Measurements from ENCODE around the gene UCP2. TPM values are rescaled to one million over a fixed set of nuclear protein-coding genes. Genes with fewer than 3 reads are reported as not detected.
A peak's percentile ranks its signal among the peaks of the same experiment; 100 is the strongest.

The UCP2 gene
- total and polyA plus RNA-seq, 2 donors = 31.4 to 119 TPM

- peaks cover 12 to 54% of the 10 kb centered on the region in 2 donors for H3K4me1 ChIP-seq (ENCODE audit: control insufficient read depth in 2 of 2, insufficient read depth in 2 of 2, low read length in 2 of 2)
- H3K27me3 ChIP-seq (ENCODE audit: control insufficient read depth in 2 of 2, insufficient read depth in 1 of 2, low read length in 1 of 2) = no peaks in the 10 kb centered on the region
- WGBS = 97% methylated on average over 7 of the region's 7 CpGs
- no peak for DNase-seq (ENCODE audit: low read depth in 6 of 9, low spot score in 9 of 9)
- no peak overlapping the region for H3K4me3 ChIP-seq (ENCODE audit: low read length in 2 of 2)
- H3K36me3 ChIP-seq (ENCODE audit: control insufficient read depth in 2 of 2, insufficient read depth in 2 of 2, low read length in 1 of 2) = peaks cover 23 to 31% of the 10 kb centered on the region in 2 donors
- no peaks in the 10 kb centered on the region for H3K9me3 ChIP-seq (ENCODE audit: control insufficient read depth in 2 of 2, insufficient read depth in 1 of 2, low read length in 1 of 2)
- H3K27ac ChIP-seq (ENCODE audit: low read depth in 1 of 2, low read length in 1 of 2) = no peak overlapping the region
Measured at GRCh38 chr11:74006743-74007304, 24.2 kb upstream of the UCP2 start.

- Histone ChIP-seq H3K36me3 (ENCODE audit: control insufficient read depth in 2 of 2, insufficient read depth in 2 of 2, low read length in 1 of 2) (peaks cover 29 to 34% of the 10 kb centered on the region in 2 donors), H3K4me1 (ENCODE audit: control insufficient read depth in 2 of 2, insufficient read depth in 2 of 2, low read length in 2 of 2) (peaks cover 12 to 45% of the 10 kb centered on the region in 2 donors), H3K27me3 (ENCODE audit: control insufficient read depth in 2 of 2, insufficient read depth in 1 of 2, low read length in 1 of 2) (no peaks in the 10 kb centered on the region), H3K9me3 (ENCODE audit: control insufficient read depth in 2 of 2, insufficient read depth in 1 of 2, low read length in 1 of 2) (no peaks in the 10 kb centered on the region), H3K4me3 (ENCODE audit: low read length in 2 of 2) (no peak overlapping the region), H3K27ac (ENCODE audit: low read depth in 1 of 2, low read length in 1 of 2) (peak overlapping the region; percentile 18 to 48)
- 99% methylated on average over 29 of the region's 29 CpGs for WGBS
- DNase-seq (ENCODE audit: low read depth in 6 of 9, low spot score in 9 of 9) = no peak
Measured at GRCh38 chr11:74005721-74006517, 23.3 kb upstream of the UCP2 start.

GRCh38 chr11:74004759-74005615, 22.3 kb upstream of the UCP2 start:
- Histone ChIP-seq H3K9me3 (ENCODE audit: control insufficient read depth in 2 of 2, insufficient read depth in 1 of 2, low read length in 1 of 2) (no peaks in the 10 kb centered on the region), H3K4me3 (ENCODE audit: low read length in 2 of 2) (no peak overlapping the region), H3K36me3 (ENCODE audit: control insufficient read depth in 2 of 2, insufficient read depth in 2 of 2, low read length in 1 of 2) (peaks cover 31 to 36% of the 10 kb centered on the region in 2 donors), H3K4me1 (ENCODE audit: control insufficient read depth in 2 of 2, insufficient read depth in 2 of 2, low read length in 2 of 2) (peaks cover 12 to 38% of the 10 kb centered on the region in 2 donors), H3K27me3 (ENCODE audit: control insufficient read depth in 2 of 2, insufficient read depth in 1 of 2, low read length in 1 of 2) (no peaks in the 10 kb centered on the region), H3K27ac (ENCODE audit: low read depth in 1 of 2, low read length in 1 of 2) (peak overlapping the region; percentile 18 to 58)
- 55% methylated on average over 11 of the region's 11 CpGs for WGBS
- peak in 7 of 9 donors; percentile 58 to 92 (median 72) for DNase-seq (ENCODE audit: low read depth in 6 of 9, low spot score in 9 of 9)

- Histone ChIP-seq H3K4me3 (ENCODE audit: low read length in 2 of 2) (no peak overlapping the region), H3K36me3 (ENCODE audit: control insufficient read depth in 2 of 2, insufficient read depth in 2 of 2, low read length in 1 of 2) (peaks cover 31 to 36% of the 10 kb centered on the region in 2 donors), H3K9me3 (ENCODE audit: control insufficient read depth in 2 of 2, insufficient read depth in 1 of 2, low read length in 1 of 2) (no peaks in the 10 kb centered on the region), H3K4me1 (ENCODE audit: control insufficient read depth in 2 of 2, insufficient read depth in 2 of 2, low read length in 2 of 2) (peaks cover 12 to 42% of the 10 kb centered on the region in 2 donors), H3K27ac (ENCODE audit: low read depth in 1 of 2, low read length in 1 of 2) (no peak overlapping the region), H3K27me3 (ENCODE audit: control insufficient read depth in 2 of 2, insufficient read depth in 1 of 2, low read length in 1 of 2) (no peaks in the 10 kb centered on the region)
- DNase-seq (ENCODE audit: low read depth in 6 of 9, low spot score in 9 of 9) = no peak
- 91% methylated on average over 6 of the region's 6 CpGs for WGBS
Measured at GRCh38 chr11:74004046-74004695, 21.5 kb upstream of the UCP2 start.

GRCh38 chr11:74002832-74003231, 20.2 kb upstream of the UCP2 start:
- peaks cover 9 to 32% of the 10 kb centered on the region in 2 donors for H3K4me1 ChIP-seq (ENCODE audit: control insufficient read depth in 2 of 2, insufficient read depth in 2 of 2, low read length in 2 of 2)
- H3K27ac ChIP-seq (ENCODE audit: low read depth in 1 of 2, low read length in 1 of 2) = no peak overlapping the region
- H3K27me3 ChIP-seq (ENCODE audit: control insufficient read depth in 2 of 2, insufficient read depth in 1 of 2, low read length in 1 of 2) = no peaks in the 10 kb centered on the region
- H3K4me3 ChIP-seq (ENCODE audit: low read length in 2 of 2) = no peak overlapping the region
- no peak for DNase-seq (ENCODE audit: low read depth in 6 of 9, low spot score in 9 of 9)
- H3K36me3 ChIP-seq (ENCODE audit: control insufficient read depth in 2 of 2, insufficient read depth in 2 of 2, low read length in 1 of 2) = peaks cover 31 to 36% of the 10 kb centered on the region in 2 donors
- WGBS = over 99% methylated on average over 4 of the region's 4 CpGs
- H3K9me3 ChIP-seq (ENCODE audit: control insufficient read depth in 2 of 2, insufficient read depth in 1 of 2, low read length in 1 of 2) = no peaks in the 10 kb centered on the region

GRCh38 chr11:74001822-74002286, 19.2 kb upstream of the UCP2 start:
- Histone ChIP-seq H3K27ac (ENCODE audit: low read depth in 1 of 2, low read length in 1 of 2) (no peak overlapping the region), H3K4me1 (ENCODE audit: control insufficient read depth in 2 of 2, insufficient read depth in 2 of 2, low read length in 2 of 2) (peaks cover 9 to 39% of the 10 kb centered on the region in 2 donors), H3K4me3 (ENCODE audit: low read length in 2 of 2) (no peak overlapping the region), H3K9me3 (ENCODE audit: control insufficient read depth in 2 of 2, insufficient read depth in 1 of 2, low read length in 1 of 2) (no peaks in the 10 kb centered on the region), H3K36me3 (ENCODE audit: control insufficient read depth in 2 of 2, insufficient read depth in 2 of 2, low read length in 1 of 2) (peaks cover 31 to 36% of the 10 kb centered on the region in 2 donors), H3K27me3 (ENCODE audit: control insufficient read depth in 2 of 2, insufficient read depth in 1 of 2, low read length in 1 of 2) (no peaks in the 10 kb centered on the region)
- WGBS = 91% methylated on average over 7 of the region's 7 CpGs
- DNase-seq (ENCODE audit: low read depth in 6 of 9, low spot score in 9 of 9) = no peak

- H3K9me3 ChIP-seq (ENCODE audit: control insufficient read depth in 2 of 2, insufficient read depth in 1 of 2, low read length in 1 of 2) = no peaks in the 10 kb centered on the region
- no peak overlapping the region for H3K4me3 ChIP-seq (ENCODE audit: low read length in 2 of 2)
- peaks cover 31 to 33% of the 10 kb centered on the region in 2 donors for H3K36me3 ChIP-seq (ENCODE audit: control insufficient read depth in 2 of 2, insufficient read depth in 2 of 2, low read length in 1 of 2)
- no peak for DNase-seq (ENCODE audit: low read depth in 6 of 9, low spot score in 9 of 9)
- WGBS = 96% methylated on average over 14 of the region's 14 CpGs
- H3K27me3 ChIP-seq (ENCODE audit: control insufficient read depth in 2 of 2, insufficient read depth in 1 of 2, low read length in 1 of 2) = no peaks in the 10 kb centered on the region
- H3K27ac ChIP-seq (ENCODE audit: low read depth in 1 of 2, low read length in 1 of 2) = no peak overlapping the region
- peaks cover 17 to 35% of the 10 kb centered on the region in 2 donors for H3K4me1 ChIP-seq (ENCODE audit: control insufficient read depth in 2 of 2, insufficient read depth in 2 of 2, low read length in 2 of 2)
Measured at GRCh38 chr11:74000307-74001133, 17.9 kb upstream of the UCP2 start.

Data from thymus (tissue), 11 donors.